Astrocyte of the cerebellum (primary cell): ENCODE measurements around the gene ZFYVE16.
"Not testable (repeated sequence)": the region's sequence is repeated elsewhere in the genome, so short reads cannot be mapped to it uniquely, and the experiment has no call there.

ENCODE experiments used
- DNase-seq: peaks from one replicate; pipeline ENCODE4 v3.0.0-alpha.2; 2011; ENCODE audit warnings: low read depth
- H3K4me3 ChIP-seq: 2 replicates; pipeline ENCODE4 v1.5.1; 2011; ENCODE audit warnings: mild to moderate bottlenecking, low read depth, low read length, moderate library complexity
- CTCF ChIP-seq: IDR thresholded peaks from 2 replicates; pipeline ENCODE4 v1.5.1; 2012; ENCODE audit warnings: low read length, low read depth, moderate library complexity, mild to moderate bottlenecking; ENCODE audit errors: missing control alignments
- in situ Hi-C: cut with HindIII; loops from 2 replicates; pipeline ENCODE4 v1.10.0; 2017; ENCODE audit warnings: low sequenced_read_pairs

Gene ZFYVE16

GRCh38 chr5:80399526-80400239 lies 8.2 kb upstream of the ZFYVE16 start:
- in situ Hi-C loops = no loop called here
- no peak overlapping the region for H3K4me3 ChIP-seq
- no peak for DNase-seq
- TF ChIP-seq CTCF = no peak

- in situ Hi-C loops, H3K4me3 ChIP-seq, DNase-seq: not testable (repeated sequence)
Measured at GRCh38 chr5:80400368-80400767, 7.5 kb upstream of the ZFYVE16 start.

- no peak overlapping the region for H3K4me3 ChIP-seq
- TF ChIP-seq CTCF = no peak
Measured at GRCh38 chr5:80403782-80404181, 4.1 kb upstream of the ZFYVE16 start.

GRCh38 chr5:80406980-80407734 lies 707 bp upstream of the ZFYVE16 start:
- DNase-seq = no peak
- in situ Hi-C loops = no loop called here
- no peak for TF ChIP-seq CTCF
- peak overlapping the region; percentile 96 for H3K4me3 ChIP-seq

More at GRCh38 chr5:80403782-80404181, 4.1 kb upstream of the ZFYVE16 start:
- in situ Hi-C loops = no loop called here
- no peak for DNase-seq

- in situ Hi-C loops = no loop called here
- peak overlapping the region; percentile 96 for H3K4me3 ChIP-seq
- peak; percentile 11 for DNase-seq
- TF ChIP-seq CTCF = no peak
Measured at GRCh38 chr5:80408484-80409366, 861 bp downstream of the ZFYVE16 start.

- H3K4me3 ChIP-seq = peak overlapping the region; percentile 96
- no peak for TF ChIP-seq CTCF
- in situ Hi-C loops = no loop called here
- no peak for DNase-seq
Measured at GRCh38 chr5:80409367-80409966, 1.6 kb downstream of the ZFYVE16 start.
